Neural cell (in vitro differentiated cells): ENCODE data around the gene ADAT3.

Experiments
- EZH2 ChIP-seq: fragments of 200-600, 300-800 bp; shearing (Covaris generic), sonication (generic); IDR thresholded peaks from 2 replicates; pipeline ENCODE4 v1.6.1; 2014; ENCODE audit warnings: antibody characterized with exemption, low read length, borderline replicate concordance, mild to moderate bottlenecking; ENCODE audit not compliant: insufficient read depth, poor library complexity, severe bottlenecking
- MXI1 ChIP-seq: fragments of 450-650 bp; conservative IDR thresholded peaks from 2 replicates; pipeline ENCODE4 v1.6.1; 2014; ENCODE audit warnings: antibody characterized with exemption, mild to moderate bottlenecking; ENCODE audit not compliant: poor library complexity, severe bottlenecking
- POLR2AphosphoS5 ChIP-seq: IDR thresholded peaks from 2 replicates; pipeline ENCODE4 v1.6.1; 2012
- RAD21 ChIP-seq: fragments of 450-650 bp; conservative IDR thresholded peaks from 2 replicates; pipeline ENCODE4 v1.6.1; 2014; ENCODE audit warnings: antibody characterized with exemption, mild to moderate bottlenecking, moderate library complexity
- SMC3 ChIP-seq: fragments of 450-650 bp; conservative IDR thresholded peaks from 2 replicates; pipeline ENCODE4 v1.6.1; 2014; ENCODE audit warnings: antibody characterized with exemption, mild to moderate bottlenecking, moderate library complexity; ENCODE audit not compliant: poor library complexity
- TF ChIP-seq, protein P1 (sequence below): fragments of 450-650 bp; IDR thresholded peaks from 2 replicates; pipeline ENCODE4 v1.5.1; 2014; ENCODE audit warnings: antibody characterized with exemption, mild to moderate bottlenecking, moderate library complexity; ENCODE audit not compliant: poor library complexity, severe bottlenecking
- TF ChIP-seq, protein P2 (sequence below): IDR thresholded peaks from 2 replicates; pipeline ENCODE4 v1.6.1; 2012; ENCODE audit warnings: borderline replicate concordance

GRCh38 chr19:1950640-1951039 is 45.4 kb downstream of the ADAT3 start:
- TF ChIP-seq, protein P1, sequence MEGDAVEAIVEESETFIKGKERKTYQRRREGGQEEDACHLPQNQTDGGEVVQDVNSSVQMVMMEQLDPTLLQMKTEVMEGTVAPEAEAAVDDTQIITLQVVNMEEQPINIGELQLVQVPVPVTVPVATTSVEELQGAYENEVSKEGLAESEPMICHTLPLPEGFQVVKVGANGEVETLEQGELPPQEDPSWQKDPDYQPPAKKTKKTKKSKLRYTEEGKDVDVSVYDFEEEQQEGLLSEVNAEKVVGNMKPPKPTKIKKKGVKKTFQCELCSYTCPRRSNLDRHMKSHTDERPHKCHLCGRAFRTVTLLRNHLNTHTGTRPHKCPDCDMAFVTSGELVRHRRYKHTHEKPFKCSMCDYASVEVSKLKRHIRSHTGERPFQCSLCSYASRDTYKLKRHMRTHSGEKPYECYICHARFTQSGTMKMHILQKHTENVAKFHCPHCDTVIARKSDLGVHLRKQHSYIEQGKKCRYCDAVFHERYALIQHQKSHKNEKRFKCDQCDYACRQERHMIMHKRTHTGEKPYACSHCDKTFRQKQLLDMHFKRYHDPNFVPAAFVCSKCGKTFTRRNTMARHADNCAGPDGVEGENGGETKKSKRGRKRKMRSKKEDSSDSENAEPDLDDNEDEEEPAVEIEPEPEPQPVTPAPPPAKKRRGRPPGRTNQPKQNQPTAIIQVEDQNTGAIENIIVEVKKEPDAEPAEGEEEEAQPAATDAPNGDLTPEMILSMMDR = no peak
- TF ChIP-seq MXI1 = no peak
- TF ChIP-seq SMC3 = no peak
- no peak for TF ChIP-seq RAD21
- TF ChIP-seq POLR2AphosphoS5 = no peak
- no peak for TF ChIP-seq EZH2
- TF ChIP-seq, protein P2, sequence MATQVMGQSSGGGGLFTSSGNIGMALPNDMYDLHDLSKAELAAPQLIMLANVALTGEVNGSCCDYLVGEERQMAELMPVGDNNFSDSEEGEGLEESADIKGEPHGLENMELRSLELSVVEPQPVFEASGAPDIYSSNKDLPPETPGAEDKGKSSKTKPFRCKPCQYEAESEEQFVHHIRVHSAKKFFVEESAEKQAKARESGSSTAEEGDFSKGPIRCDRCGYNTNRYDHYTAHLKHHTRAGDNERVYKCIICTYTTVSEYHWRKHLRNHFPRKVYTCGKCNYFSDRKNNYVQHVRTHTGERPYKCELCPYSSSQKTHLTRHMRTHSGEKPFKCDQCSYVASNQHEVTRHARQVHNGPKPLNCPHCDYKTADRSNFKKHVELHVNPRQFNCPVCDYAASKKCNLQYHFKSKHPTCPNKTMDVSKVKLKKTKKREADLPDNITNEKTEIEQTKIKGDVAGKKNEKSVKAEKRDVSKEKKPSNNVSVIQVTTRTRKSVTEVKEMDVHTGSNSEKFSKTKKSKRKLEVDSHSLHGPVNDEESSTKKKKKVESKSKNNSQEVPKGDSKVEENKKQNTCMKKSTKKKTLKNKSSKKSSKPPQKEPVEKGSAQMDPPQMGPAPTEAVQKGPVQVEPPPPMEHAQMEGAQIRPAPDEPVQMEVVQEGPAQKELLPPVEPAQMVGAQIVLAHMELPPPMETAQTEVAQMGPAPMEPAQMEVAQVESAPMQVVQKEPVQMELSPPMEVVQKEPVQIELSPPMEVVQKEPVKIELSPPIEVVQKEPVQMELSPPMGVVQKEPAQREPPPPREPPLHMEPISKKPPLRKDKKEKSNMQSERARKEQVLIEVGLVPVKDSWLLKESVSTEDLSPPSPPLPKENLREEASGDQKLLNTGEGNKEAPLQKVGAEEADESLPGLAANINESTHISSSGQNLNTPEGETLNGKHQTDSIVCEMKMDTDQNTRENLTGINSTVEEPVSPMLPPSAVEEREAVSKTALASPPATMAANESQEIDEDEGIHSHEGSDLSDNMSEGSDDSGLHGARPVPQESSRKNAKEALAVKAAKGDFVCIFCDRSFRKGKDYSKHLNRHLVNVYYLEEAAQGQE = no peak
